GM12865 (cell line): ENCODE data around the gene KLK13.

Experiments
- DNase-seq: peaks from one replicate; pipeline ENCODE4 v3.0.0; 2010; ENCODE audit warnings: low read depth
- H3K4me3 ChIP-seq: 2 replicates; pipeline ENCODE4 v1.5.1; 2011; ENCODE audit warnings: mild to moderate bottlenecking, low read depth, low read length, control low read depth
- TF ChIP-seq, protein P1 (sequence below): IDR thresholded peaks from 2 replicates; pipeline ENCODE4 v1.5.1; 2011; ENCODE audit warnings: low read length, control low read depth, low read depth, inconsistent platforms; ENCODE audit not compliant: insufficient read depth; ENCODE audit errors: missing control alignments

The KLK13 gene

DNA sequence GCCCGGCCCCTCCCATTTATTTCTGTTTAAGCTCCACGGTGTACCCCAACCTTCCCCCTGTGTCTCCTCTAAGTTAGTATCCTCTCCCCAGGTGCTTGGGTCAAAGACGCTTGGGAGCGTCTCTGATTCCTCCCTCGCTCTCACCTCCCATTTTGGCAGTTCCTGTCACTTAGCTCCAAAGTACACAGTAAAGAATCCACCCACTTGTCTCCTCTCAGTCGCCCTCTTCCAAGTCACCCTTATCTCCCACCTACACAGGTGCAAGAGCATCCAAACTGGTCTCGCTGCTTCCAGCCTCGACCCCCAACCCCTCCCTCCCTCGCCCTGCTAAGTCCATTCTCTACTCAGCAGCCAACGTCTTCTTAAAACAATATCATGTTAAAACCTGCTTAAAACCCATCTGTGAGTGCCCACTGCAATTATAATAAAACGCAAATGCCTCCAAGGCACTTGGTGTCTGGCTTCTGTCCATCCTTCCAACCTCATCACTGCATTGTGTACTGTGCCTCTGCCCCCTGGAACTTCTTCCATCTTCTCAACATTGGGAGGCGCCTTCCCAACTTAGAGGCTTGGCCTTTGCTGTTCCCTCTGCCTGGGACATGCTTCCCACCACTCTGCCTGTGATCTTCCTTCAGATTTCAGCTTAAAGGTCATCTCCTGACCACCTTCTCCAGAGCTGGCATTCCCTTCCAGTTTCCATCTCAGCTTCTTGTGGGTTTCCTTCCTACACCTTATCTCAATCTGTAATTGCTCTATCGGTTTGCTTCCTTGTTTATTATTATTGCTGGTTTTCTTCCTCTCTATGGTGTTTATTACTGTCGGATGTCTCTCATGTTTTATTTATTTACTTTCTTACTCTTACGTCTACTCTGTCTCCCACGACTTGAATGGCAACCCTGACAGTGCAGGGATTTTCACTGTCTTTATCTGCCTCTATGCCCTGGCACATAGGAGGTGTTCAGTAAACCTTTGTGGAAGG, 27.3 kb upstream of the KLK13 start:
- no peak for DNase-seq
- TF ChIP-seq, protein P1, sequence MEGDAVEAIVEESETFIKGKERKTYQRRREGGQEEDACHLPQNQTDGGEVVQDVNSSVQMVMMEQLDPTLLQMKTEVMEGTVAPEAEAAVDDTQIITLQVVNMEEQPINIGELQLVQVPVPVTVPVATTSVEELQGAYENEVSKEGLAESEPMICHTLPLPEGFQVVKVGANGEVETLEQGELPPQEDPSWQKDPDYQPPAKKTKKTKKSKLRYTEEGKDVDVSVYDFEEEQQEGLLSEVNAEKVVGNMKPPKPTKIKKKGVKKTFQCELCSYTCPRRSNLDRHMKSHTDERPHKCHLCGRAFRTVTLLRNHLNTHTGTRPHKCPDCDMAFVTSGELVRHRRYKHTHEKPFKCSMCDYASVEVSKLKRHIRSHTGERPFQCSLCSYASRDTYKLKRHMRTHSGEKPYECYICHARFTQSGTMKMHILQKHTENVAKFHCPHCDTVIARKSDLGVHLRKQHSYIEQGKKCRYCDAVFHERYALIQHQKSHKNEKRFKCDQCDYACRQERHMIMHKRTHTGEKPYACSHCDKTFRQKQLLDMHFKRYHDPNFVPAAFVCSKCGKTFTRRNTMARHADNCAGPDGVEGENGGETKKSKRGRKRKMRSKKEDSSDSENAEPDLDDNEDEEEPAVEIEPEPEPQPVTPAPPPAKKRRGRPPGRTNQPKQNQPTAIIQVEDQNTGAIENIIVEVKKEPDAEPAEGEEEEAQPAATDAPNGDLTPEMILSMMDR: no peak

DNA sequence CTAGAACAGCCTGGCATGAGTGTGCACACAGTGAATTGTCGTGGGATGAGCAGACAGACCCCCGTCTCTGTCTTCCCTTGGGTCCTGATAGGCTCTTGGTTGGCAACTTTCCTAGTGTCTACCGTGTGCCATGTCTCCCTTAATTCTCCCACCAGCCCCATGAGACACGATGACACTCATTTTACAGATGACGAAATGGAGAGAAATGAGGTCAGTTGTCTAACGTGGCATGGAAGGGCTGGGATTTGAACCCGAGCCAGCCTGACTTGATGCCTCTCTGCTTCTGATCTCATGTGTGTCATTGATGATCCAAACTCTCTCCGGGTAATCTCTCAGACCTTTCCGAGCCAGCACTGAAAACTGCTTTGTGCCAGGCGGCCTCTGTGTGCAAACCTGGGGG, 26.2 kb upstream of the KLK13 start:
- no peak overlapping the region for H3K4me3 ChIP-seq
- no peak for DNase-seq
- TF ChIP-seq, protein P1: no peak

More for the DNA sequence above, 27.3 kb upstream of the KLK13 start:
- no peak overlapping the region for H3K4me3 ChIP-seq

DNA sequence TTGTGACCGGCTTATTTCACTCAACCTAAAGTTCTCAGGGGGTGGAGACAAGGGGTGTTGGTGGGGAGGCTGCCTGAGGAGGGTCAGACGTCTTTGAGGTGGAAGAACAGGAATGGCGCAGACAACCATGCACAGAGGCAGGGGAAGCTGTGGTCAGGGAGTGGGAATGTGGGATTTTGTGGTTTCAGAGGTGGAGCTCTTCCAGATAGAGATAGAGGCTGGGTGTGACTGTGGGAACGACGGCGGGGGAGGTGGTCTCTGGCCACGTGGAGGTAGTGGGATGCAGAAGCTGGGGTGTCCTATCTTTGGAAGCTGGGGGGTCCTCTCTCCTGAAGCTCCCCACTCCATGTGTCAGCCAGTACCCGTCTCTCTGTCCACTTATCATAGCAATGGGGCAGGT, 25.6 kb upstream of the KLK13 start:
- TF ChIP-seq, protein P1: no peak
- DNase-seq: no peak
- no peak overlapping the region for H3K4me3 ChIP-seq

DNA sequence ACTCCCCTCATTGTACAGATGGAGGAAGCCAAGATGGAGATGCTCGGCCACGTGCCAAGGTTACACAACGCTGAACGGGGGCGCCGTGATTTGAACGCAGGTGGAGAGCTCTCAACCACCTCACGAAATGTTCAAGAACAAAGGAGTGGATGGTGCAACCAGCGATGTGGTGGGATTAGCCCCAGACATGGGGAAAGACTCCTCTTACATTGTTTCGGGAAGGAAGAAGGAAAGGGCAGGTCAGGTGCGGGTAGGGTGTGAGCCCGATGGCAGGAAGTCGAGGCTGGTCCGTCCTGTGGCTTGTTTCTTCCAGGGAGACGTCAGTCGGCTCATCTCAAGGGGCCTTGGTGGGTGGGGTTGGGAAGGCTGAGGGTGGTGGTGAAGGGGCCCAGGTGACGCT, 24.9 kb upstream of the KLK13 start:
- no peak overlapping the region for H3K4me3 ChIP-seq
- TF ChIP-seq, protein P1: no peak
- no peak for DNase-seq

DNA sequence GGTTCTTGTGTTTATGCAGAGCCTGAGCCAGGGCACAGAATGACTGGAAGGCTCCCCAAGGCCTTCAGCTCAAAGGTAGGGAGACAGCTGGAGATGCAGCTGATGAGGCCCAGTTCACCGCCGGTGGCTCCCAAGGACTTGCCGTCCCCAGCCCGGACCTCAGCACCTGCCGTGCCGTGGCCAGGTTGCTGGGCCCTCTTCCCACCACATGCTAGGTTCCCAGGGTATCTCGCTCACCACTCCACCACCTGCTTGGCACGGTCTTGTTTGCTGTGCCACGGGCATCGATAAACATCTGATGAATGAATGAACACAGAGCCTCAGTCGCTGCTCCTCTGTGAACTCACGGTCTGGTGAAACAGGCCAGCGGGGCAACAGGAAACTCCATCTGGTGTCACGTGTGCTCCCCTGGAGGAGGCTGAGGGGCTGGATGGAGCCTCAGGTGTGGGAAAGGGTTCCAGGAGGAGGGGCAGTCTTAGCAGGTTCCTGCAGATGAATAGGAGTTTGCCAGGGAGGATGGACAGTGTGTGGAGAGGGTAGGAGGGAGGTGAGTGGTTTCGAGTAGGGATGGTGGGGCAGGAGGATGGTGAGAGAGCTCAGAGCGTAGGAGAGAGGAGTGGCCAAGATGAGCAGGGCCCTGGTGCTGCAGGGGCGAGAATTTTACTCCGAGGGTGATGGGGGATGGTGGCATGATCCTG, 21.4 kb upstream of the KLK13 start:
- DNase-seq: no peak
- TF ChIP-seq, protein P1: no peak
- no peak overlapping the region for H3K4me3 ChIP-seq

DNA sequence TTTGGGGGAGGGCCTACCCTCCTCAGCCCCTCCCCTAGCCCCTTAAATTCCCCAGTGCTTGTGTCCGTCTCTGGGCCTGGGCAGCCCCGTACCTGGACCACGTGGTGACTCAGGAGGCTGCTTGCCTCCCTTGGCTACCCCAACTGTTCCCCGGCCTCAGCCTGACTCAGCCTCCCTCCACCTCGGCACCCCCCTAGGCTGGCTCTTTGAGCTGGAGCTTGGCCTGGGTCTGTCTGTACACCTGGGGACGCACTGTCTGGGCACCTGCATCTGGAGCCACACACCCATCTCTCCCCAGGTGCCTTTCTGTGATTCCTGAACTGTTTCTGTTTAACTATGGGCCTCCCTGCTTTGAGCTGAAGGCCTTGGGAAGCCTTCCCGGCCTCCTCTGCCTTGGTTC, 19.6 kb upstream of the KLK13 start:
- TF ChIP-seq, protein P1: no peak
- no peak overlapping the region for H3K4me3 ChIP-seq

DNA sequence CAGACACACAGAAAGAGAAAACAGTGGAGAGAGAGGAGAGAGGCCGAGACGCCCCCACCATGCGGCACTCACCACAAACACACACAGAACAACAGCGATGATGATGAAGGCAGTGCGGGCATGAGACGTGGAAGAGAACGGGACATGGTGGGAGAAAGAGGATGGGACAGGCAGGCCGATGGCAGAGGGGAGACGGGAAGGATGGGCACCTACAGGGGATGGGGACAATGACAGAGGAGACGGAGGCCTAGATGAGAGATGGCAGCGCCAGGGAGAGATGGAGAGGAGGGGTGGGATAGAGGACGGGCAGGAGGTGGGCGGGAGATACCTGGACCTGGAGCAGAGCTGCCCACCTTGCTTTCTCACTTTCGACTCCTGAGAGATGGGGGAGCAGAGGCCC, 18.9 kb upstream of the KLK13 start:
- no peak for DNase-seq
- TF ChIP-seq, protein P1: no peak
- no peak overlapping the region for H3K4me3 ChIP-seq

More for the DNA sequence above, 19.6 kb upstream of the KLK13 start:
- DNase-seq: no peak
